SW480 (cell line): ENCODE measurements around the gene RASSF8.
"Not testable (repeated sequence)": the region's sequence is repeated elsewhere in the genome, so short reads cannot be mapped to it uniquely, and the experiment has no call there.

ENCODE experiments used
- DNase-seq: peaks from one replicate; pipeline ENCODE4 v3.0.0-alpha.2; 2016; ENCODE audit warnings: low spot score

RASSF8 gene

DNA sequence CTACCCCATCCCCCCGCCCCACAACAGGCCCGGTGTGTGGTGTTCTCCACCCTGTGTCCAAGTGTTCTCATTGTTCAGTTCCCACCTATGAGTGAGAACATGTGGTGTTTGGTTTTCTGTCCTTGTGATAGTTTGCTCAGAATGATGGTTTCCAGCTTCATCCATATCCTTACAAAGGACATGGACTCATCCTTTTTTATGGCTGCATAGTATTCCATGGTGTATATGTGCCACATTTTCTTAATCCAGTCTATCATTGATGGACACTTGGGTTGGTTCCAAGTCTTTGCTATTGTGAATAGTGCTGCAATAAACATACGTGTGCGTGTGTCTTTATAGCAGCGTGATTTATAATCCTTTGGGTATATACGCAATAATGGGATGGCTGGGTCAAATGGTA is 98.8 kb downstream of the RASSF8 start:
- DNase-seq = not testable (repeated sequence)

DNA sequence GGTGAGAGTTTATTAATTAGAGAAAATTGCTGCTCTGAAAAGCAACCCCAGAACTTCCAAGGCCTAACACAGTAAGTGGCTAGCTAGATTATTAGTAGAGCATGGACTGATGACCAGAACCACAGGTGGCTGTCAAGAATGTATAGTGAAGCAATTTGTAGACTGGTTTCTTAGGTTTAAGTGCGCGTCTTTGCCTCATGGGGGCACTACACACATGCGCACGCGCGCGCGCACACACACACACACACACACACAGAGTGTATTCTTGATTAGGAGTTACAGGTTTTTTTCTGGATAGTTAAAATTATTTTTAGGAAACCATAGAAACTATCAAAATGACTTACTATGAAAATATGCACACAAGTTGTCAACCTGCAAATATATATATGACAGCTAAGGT is 99.8 kb downstream of the RASSF8 start:
- DNase-seq = no peak

GRCh38 chr12:26058818-26059217 is 100.3 kb downstream of the RASSF8 start:
- no peak for DNase-seq

GRCh38 chr12:26062006-26062405 is 103.5 kb downstream of the RASSF8 start:
- no peak for DNase-seq

DNA sequence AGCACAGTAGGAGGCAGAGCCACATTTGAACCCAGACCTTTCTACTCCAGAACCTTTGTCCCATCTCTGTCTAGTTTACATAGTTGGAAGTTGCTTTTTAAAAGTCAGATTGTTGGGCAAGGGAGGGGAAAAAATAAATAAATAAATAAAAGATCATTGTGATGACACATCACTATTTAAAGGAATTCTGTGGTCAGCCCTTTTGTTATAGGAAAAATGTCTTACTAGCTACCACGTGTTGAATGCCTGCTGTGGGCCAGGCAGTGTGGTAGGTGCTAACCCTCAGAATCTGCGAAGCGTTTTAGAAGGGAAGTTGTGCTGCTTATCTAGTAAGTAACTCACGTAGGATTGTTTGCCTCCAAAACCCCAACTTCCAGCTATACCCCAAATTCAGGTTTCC is 104.1 kb downstream of the RASSF8 start:
- peak; percentile 82 for DNase-seq

GRCh38 chr12:26065451-26065850 is 107.0 kb downstream of the RASSF8 start:
- no peak for DNase-seq

DNA sequence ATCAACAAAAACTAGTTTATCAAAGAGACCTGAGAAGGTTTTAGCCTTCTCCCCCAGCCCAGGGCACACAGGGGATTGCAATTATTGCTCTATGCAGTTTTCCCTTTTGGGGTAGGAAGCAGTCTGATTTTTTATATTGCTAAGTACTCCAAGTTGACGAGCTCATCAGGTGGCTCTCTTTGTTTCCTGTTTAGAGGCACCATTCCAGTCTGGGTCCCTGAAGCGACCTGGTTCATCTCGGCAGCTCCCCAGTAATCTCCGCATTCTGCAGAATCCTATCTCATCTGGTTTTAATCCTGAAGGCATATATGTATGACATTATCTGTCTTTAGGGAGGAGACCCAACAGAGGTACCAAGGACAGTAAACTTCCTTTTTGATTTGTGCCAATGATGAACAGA is 110.0 kb downstream of the RASSF8 start:
- no peak for DNase-seq

DNA sequence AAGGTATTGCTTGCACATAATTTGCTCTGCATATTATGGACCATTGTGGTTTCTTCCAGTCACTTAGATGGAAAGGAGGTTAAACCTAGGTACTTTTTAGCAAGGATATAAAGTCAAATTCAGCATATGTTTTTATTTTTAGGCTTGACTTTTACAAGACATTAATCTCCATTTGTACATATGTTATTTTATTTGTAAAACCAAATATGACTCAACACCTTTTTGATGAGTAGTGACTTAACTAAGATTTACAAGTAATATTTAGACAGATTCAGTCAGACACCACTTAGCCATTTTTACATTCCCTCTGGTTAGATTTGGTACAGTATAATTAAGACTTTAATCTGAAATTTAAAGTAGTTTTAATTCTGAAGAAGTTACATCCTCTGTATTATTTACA is 111.3 kb downstream of the RASSF8 start:
- no peak for DNase-seq

- no peak for DNase-seq
These were observed 119.6 kb downstream of the RASSF8 start for GRCh38 chr12:26077915-26078702.

DNA sequence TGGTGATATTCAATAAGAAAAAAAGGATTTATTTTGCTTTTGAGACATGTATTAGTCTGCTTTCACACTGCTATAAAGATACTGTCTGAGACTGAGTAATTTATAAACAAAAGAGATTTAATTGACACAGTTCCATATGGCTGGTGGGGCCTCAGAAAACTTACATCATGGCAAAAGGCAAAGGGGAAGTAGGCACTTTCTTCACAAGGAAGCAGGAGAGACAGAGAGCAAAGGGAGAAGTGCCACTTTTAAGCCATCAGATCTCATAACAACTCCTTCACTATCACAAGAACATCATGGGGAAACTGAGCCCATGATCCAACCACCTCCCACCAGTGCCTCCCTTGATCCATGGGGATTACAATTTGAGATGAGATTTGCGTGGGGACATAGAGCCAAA is 122.4 kb downstream of the RASSF8 start:
- DNase-seq = no peak

DNA sequence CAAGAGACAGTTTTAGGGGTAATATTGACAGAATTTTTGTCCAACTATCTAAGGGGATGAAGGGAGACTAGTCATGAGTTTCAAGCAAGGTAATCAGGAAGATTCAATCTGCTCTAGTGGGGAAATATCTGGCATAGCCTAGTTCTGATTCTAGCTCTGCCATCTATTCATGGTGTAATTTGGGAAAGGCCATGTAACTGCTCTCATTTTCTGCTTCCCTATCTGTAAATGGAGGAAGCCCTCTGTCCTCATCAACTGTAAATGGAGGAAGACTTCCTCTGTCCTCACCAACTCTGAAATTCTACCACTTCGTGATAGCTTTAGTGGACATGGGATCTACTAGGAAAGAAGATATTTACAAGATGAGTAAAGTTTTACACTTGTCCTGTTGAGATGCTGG is 128.5 kb downstream of the RASSF8 start:
- DNase-seq = no peak

GRCh38 chr12:26088998-26089397 is 130.5 kb downstream of the RASSF8 start:
- DNase-seq = no peak

GRCh38 chr12:26090836-26091510 is 132.5 kb downstream of the RASSF8 start:
- peak; percentile 93 for DNase-seq

GRCh38 chr12:26091822-26092221 is 133.3 kb downstream of the RASSF8 start:
- no peak for DNase-seq

- no peak for DNase-seq
These were observed 134.0 kb downstream of the RASSF8 start for GRCh38 chr12:26092346-26093105.

- no peak for DNase-seq
These were observed 136.7 kb downstream of the RASSF8 start for GRCh38 chr12:26095186-26095585.

DNA sequence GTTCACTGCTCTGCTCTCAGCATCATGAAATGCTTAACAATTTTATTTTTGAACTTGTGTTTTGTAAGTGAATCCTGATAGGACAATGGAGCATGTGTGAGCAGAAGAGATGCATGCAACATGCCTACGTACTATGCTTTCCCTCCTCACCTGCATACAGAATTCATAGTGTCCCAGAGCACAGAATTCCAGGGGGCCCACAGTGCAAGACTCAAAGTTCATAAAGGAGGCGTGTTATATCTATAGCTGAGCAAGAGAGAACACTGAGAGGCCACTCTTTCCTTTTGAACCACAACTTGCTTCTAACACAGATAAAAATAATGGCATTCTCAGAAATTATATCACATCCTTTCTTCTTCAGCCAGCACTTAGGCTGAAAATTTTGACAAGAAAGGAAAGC is 137.6 kb downstream of the RASSF8 start:
- no peak for DNase-seq

GRCh38 chr12:26097046-26097878 is 138.8 kb downstream of the RASSF8 start:
- peak; percentile 89 for DNase-seq

DNA sequence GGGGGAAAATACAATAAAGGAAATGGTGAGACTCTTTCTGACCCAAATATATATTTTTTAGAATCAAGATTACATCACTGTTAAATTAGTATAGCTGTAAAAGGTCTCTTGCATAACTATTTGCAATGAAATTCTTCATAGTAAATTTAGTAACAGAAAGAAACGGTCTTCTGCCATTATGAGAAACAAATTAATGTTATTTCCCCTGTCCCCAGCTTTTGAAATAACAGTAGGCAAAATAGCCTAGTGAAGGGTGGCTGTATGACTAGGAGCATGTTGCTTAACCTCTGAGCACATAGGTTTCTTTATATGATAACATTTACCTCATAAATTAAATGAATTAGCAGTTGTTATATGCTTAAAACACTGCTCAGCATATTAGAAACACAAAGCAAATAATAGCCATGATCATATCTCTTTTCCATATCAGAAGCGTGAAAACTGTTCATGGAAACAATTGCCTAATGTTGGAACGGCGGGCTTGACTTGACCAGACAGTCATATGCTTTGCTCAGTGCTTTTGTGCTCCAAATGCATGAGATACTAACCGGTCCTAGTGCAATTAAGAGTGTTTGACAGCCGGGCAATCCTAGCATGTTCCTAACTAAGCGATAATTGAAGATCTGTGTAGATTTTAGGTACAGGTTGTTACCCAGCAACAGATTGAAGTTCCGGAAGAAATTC is 142.3 kb downstream of the RASSF8 start:
- DNase-seq = no peak

- DNase-seq = peak; percentile 64
These were observed 142.9 kb downstream of the RASSF8 start for GRCh38 chr12:26101350-26101734.

DNA sequence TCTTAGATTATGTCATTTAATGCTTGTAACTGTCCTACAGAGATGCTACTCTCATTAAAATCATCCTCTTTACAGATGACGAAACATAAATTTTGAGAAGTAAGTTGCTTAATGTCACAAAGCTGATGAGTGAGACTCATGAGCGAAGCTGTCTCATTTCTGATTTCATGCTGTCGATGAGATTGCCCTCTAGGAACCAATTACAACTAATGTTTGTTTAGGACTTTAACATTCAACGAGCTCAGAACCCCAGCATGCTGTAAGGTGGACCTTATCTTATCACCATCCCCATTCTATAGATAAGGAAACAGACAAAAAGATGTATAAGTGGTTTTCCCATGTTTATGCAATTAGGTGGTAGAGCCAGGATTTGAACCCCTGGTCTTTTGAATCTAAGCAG is 143.3 kb downstream of the RASSF8 start:
- no peak for DNase-seq
